HG02759 (cell line): ENCODE results near the gene CCDC85A.

Source experiments
- ATAC-seq: cut with Tn5 transposase; IDR thresholded peaks from one replicate; pipeline ENCODE4 v1.9.1; 2021; ENCODE audit warnings: mild to moderate bottlenecking, moderate library complexity; ENCODE audit not compliant: unreplicated experiment

Gene CCDC85A

GRCh38 chr2:56192664-56193305 is 9.0 kb downstream of the CCDC85A start:
- no peak for ATAC-seq

GRCh38 chr2:56195563-56195962 is 11.8 kb downstream of the CCDC85A start:
- ATAC-seq = no peak

- no peak for ATAC-seq
These were observed 14.0 kb downstream of the CCDC85A start for GRCh38 chr2:56197816-56198215.

- ATAC-seq = no peak
These were observed 15.1 kb downstream of the CCDC85A start for GRCh38 chr2:56198936-56199335.

GRCh38 chr2:56199492-56199891 is 15.7 kb downstream of the CCDC85A start:
- ATAC-seq = no peak

- no peak for ATAC-seq
These were observed 18.8 kb downstream of the CCDC85A start for GRCh38 chr2:56202381-56203121.

- ATAC-seq = no peak
These were observed 20.8 kb downstream of the CCDC85A start for GRCh38 chr2:56204556-56204955.

GRCh38 chr2:56206250-56206649 is 22.5 kb downstream of the CCDC85A start:
- ATAC-seq = no peak

- ATAC-seq = no peak
These were observed 24.0 kb downstream of the CCDC85A start for GRCh38 chr2:56207760-56208159.

GRCh38 chr2:56208380-56208779 is 24.6 kb downstream of the CCDC85A start:
- no peak for ATAC-seq

- no peak for ATAC-seq
These were observed 25.9 kb downstream of the CCDC85A start for GRCh38 chr2:56209701-56210100.

GRCh38 chr2:56210291-56210690 is 26.5 kb downstream of the CCDC85A start:
- ATAC-seq = no peak

GRCh38 chr2:56211048-56211447 is 27.3 kb downstream of the CCDC85A start:
- no peak for ATAC-seq

GRCh38 chr2:56215911-56216310 is 32.1 kb downstream of the CCDC85A start:
- no peak for ATAC-seq

- no peak for ATAC-seq
These were observed 33.3 kb downstream of the CCDC85A start for GRCh38 chr2:56217106-56217505.

GRCh38 chr2:56222481-56222880 is 38.7 kb downstream of the CCDC85A start:
- no peak for ATAC-seq

- no peak for ATAC-seq
These were observed 40.5 kb downstream of the CCDC85A start for GRCh38 chr2:56224316-56224715.

- ATAC-seq = no peak
These were observed 44.0 kb downstream of the CCDC85A start for GRCh38 chr2:56227811-56228210.

- no peak for ATAC-seq
These were observed 45.7 kb downstream of the CCDC85A start for GRCh38 chr2:56229397-56230060.

GRCh38 chr2:56230156-56230555 is 46.4 kb downstream of the CCDC85A start:
- ATAC-seq = no peak

- no peak for ATAC-seq
These were observed 47.6 kb downstream of the CCDC85A start for GRCh38 chr2:56231361-56231760.

- no peak for ATAC-seq
These were observed 49.1 kb downstream of the CCDC85A start for GRCh38 chr2:56232912-56233311.
